Smooth muscle cell of the brain vasculature (primary cell): Measurements from ENCODE around the gene MAMSTR.

Source experiments
- DNase-seq: peaks from one replicate; pipeline ENCODE4 v3.0.0-alpha.2; 2012; ENCODE audit warnings: low read depth, low spot score

Gene MAMSTR

DNA sequence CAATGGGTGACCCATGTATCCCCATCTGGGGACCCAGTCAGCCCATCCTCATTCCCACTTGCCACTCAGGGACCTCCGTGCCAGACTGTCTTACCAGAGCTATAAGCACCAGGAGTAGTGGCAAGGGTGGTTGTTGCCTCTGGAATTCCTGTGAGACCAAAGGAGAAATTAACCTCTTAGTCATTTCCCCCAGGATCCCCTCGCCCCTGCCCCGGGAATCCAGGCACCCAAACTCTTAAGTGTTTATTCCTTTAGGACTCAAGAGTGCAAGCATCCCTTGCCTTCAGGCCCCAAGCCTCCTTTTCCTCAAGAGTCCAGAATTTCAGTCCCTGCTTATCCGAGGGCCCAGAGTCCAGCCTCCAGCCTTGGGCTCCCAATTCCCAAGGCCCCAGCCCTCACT is 55.9 kb downstream of the MAMSTR start:
- DNase-seq: no peak
